ENCODE data around the gene F3. TPM values are rescaled to one million over a fixed set of nuclear protein-coding genes. Genes with fewer than 3 reads are reported as not detected.
"Not testable (repeated sequence)": the region's sequence is repeated elsewhere in the genome, so short reads cannot be mapped to it uniquely, and the experiment has no call there.

Gene F3
- polyA plus RNA-seq, 1 of the 3 experiments (the other 2 are of a cell fraction), result 1.8 TPM

GRCh38 chr1:94566436-94566835, 24.9 kb upstream of the F3 start:
- H3K9me2 ChIP-seq; H2AFZ ChIP-seq (ENCODE audit: low read depth); H3K9me3 ChIP-seq; H3K4me3 ChIP-seq (ENCODE audit: low read depth in 2 of 2, low read length in 1 of 2); H3F3A ChIP-seq (replicated peaks; ENCODE audit: insufficient read depth); H4K20me1 ChIP-seq (ENCODE audit: insufficient read depth); H3K4me2 ChIP-seq; POLR2A ChIA-PET; H3K36me3 ChIP-seq (replicated peaks in 1 of 2; ENCODE audit: control insufficient read depth in 1 of 2, insufficient read depth in 2 of 2, low read length in 1 of 2); H3K27me3 ChIP-seq (ENCODE audit: insufficient read depth); CTCF ChIA-PET; DNase-seq; H3K4me1 ChIP-seq (ENCODE audit: control insufficient read depth in 1 of 2, insufficient read depth in 2 of 2, low read depth in 1 of 2, low read length in 1 of 2); H3K27ac ChIP-seq (ENCODE audit: low read depth in 2 of 2, low read length in 1 of 2); H3K79me2 ChIP-seq (ENCODE audit: insufficient read depth); H3K9ac ChIP-seq: not testable (repeated sequence)
- WGBS (ENCODE audit: low lambda C conversion rate), result 81% methylated on average over 5 of the region's 5 CpGs

- H3K4me1 ChIP-seq (ENCODE audit: control insufficient read depth in 1 of 2, insufficient read depth in 2 of 2, low read depth in 1 of 2, low read length in 1 of 2), result no peaks in the 10 kb centered on the region
- H3K27me3 ChIP-seq (ENCODE audit: insufficient read depth), result no peaks in the 10 kb centered on the region
- no peak overlapping the region for H3K4me2 ChIP-seq
- TF ChIP-seq CTCF (IDR thresholded peaks at IDR 0.05), result no peak
- TF ChIP-seq SIN3A (IDR thresholded peaks at IDR 0.05; ENCODE audit: borderline replicate concordance, low read depth, low read length), result no peak
- no peak for TF ChIP-seq JUND (IDR thresholded peaks at IDR 0.05)
- no peak for TF ChIP-seq USF2 (IDR thresholded peaks at IDR 0.05; ENCODE audit: borderline replicate concordance, low read depth, low read length)
- no peak for TF ChIP-seq REST (IDR thresholded peaks at IDR 0.05; ENCODE audit: low read depth, low read length)
- TF ChIP-seq EZH2phosphoT487 (IDR thresholded peaks at IDR 0.05; ENCODE audit: borderline replicate concordance, low read depth), result no peak
- no peak for TF ChIP-seq ELF1 (IDR thresholded peaks at IDR 0.05)
- TF ChIP-seq PBX3 (IDR thresholded peaks at IDR 0.05), result no peak
- TF ChIP-seq TAF1 (IDR thresholded peaks at IDR 0.05; ENCODE audit: borderline replicate concordance, low read depth, low read length), result no peak
- no peak for TF ChIP-seq NRF1 (IDR thresholded peaks at IDR 0.05; ENCODE audit: low read depth, low read length)
- TF ChIP-seq GATA2 (CRISPR knock-in tag; IDR thresholded peaks at IDR 0.05), result no peak
- no peak for TF ChIP-seq TEAD4 (IDR thresholded peaks at IDR 0.05; ENCODE audit: borderline replicate concordance, insufficient read depth)
- TF ChIP-seq GABPA (IDR thresholded peaks at IDR 0.05; ENCODE audit: low read depth), result no peak
- TF ChIP-seq FOXM1 (IDR thresholded peaks at IDR 0.05; ENCODE audit: low read depth), result no peak
- no peak for TF ChIP-seq ZBTB33 (IDR thresholded peaks at IDR 0.05; ENCODE audit: borderline replicate concordance, low read depth)
- no peak for TF ChIP-seq SMC3 (IDR thresholded peaks at IDR 0.05; ENCODE audit: low read depth, low read length)
- no peaks in the 10 kb centered on the region for H4K20me1 ChIP-seq (ENCODE audit: insufficient read depth)
- no peaks in the 10 kb centered on the region for H3F3A ChIP-seq (replicated peaks; ENCODE audit: insufficient read depth)
- no peak for DNase-seq
- H2AFZ ChIP-seq (ENCODE audit: low read depth), result no peak overlapping the region
- ChIA-PET CTCF (no interaction called here), POLR2A (no interaction called here)
- no peak overlapping the region for H3K4me3 ChIP-seq (ENCODE audit: low read depth in 2 of 2, low read length in 1 of 2)
- no peaks in the 10 kb centered on the region for H3K36me3 ChIP-seq (replicated peaks in 1 of 2; ENCODE audit: control insufficient read depth in 1 of 2, insufficient read depth in 2 of 2, low read length in 1 of 2)
- H3K9ac ChIP-seq, result no peak overlapping the region
- 71% methylated on average over 2 of the region's 2 CpGs for WGBS (ENCODE audit: low lambda C conversion rate)
- H3K79me2 ChIP-seq (ENCODE audit: insufficient read depth), result no peaks in the 10 kb centered on the region
- no peaks in the 10 kb centered on the region for H3K9me2 ChIP-seq
- H3K9me3 ChIP-seq, result no peaks in the 10 kb centered on the region
- H3K27ac ChIP-seq (ENCODE audit: low read depth in 2 of 2, low read length in 1 of 2), result no peak overlapping the region
Observed at GRCh38 chr1:94565901-94566300, 24.3 kb upstream of the F3 start.
